ENCODE measurements around the gene CKM.
A peak's percentile ranks its signal among the peaks of the same experiment; 100 is the strongest.
"Not testable (repeated sequence)": the region's sequence is repeated elsewhere in the genome, so short reads cannot be mapped to it uniquely, and the experiment has no call there.

CKM gene

GRCh38 chr19:45348367-45349125 is 25.9 kb upstream of the CKM start:
- no peak for DNase-seq

GRCh38 chr19:45347570-45348366 is 25.1 kb upstream of the CKM start:
- DNase-seq = no peak

GRCh38 chr19:45346449-45346848 is 23.8 kb upstream of the CKM start:
- DNase-seq = no peak

- no peak for DNase-seq
Measured at GRCh38 chr19:45345506-45345860, 22.8 kb upstream of the CKM start.

GRCh38 chr19:45344621-45345505 is 22.2 kb upstream of the CKM start:
- no peak for DNase-seq

- no peak for DNase-seq
Measured at GRCh38 chr19:45342911-45343310, 20.2 kb upstream of the CKM start.

GRCh38 chr19:45340899-45341453 is 18.3 kb upstream of the CKM start:
- peak; percentile 4 for DNase-seq

- DNase-seq = peak; percentile 45
Measured at GRCh38 chr19:45340232-45340898, 17.7 kb upstream of the CKM start, which contains the start of gene KLC3. Gene KLC3, plus strand, starts transcription at chr19:45340750. Its CDS starts 4,792 bp downstream, at chr19:45345542.

GRCh38 chr19:45339629-45340028 is 17.0 kb upstream of the CKM start:
- DNase-seq = no peak

- no peak for DNase-seq
Measured at GRCh38 chr19:45336696-45337251, 14.1 kb upstream of the CKM start.

- DNase-seq = not testable (repeated sequence)
Measured at GRCh38 chr19:45334881-45335280, 12.2 kb upstream of the CKM start.

GRCh38 chr19:45333609-45334303 is 11.1 kb upstream of the CKM start:
- DNase-seq = no peak

GRCh38 chr19:45331411-45331810 is 8.7 kb upstream of the CKM start:
- DNase-seq = no peak

GRCh38 chr19:45327404-45328143 is 4.9 kb upstream of the CKM start:
- DNase-seq = no peak

- no peak for DNase-seq
Measured at GRCh38 chr19:45324349-45324907, 1.8 kb upstream of the CKM start.

- DNase-seq = no peak
Measured at GRCh38 chr19:45323671-45324081, 1.0 kb upstream of the CKM start.

- no peak for DNase-seq
Measured at GRCh38 chr19:45322311-45322710, 364 bp downstream of the CKM start.

GRCh38 chr19:45321848-45322247 is 827 bp downstream of the CKM start:
- no peak for DNase-seq

- no peak for DNase-seq
Measured at GRCh38 chr19:45320997-45321775, 1.5 kb downstream of the CKM start.
